Measurements from ENCODE around the gene SAFB.

The SAFB gene

DNA sequence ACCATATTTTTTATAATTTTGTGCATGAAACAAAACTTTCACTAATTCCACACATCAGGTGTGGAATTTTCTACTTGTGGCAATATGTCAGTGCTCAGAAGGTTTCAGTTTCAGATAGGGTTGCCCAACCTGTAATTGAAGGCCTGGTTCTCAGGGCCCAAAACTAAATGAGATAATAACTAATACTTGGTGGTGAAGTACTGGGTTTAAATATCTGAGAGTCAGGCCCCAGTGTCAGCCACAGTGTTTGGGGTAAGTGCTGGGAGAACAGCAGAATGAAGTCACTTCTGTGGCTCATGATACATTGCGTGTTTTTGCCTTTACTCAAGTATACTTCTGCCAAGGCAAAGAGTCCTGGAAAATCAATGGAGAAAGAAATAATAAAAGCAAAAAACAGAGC is 5.6 kb downstream of the SAFB start:
- no peak for ATAC-seq
- TF ChIP-seq OSR1 (CRISPR knock-in tag; IDR thresholded peaks at IDR 0.05) (no peak), ISL1 (CRISPR knock-in tag; IDR thresholded peaks at IDR 0.05) (no peak), TCF4 (CRISPR knock-in tag; IDR thresholded peaks at IDR 0.05; ENCODE audit: borderline replicate concordance) (no peak), ARNTL (CRISPR knock-in tag; IDR thresholded peaks at IDR 0.05; ENCODE audit: borderline replicate concordance, low read depth) (no peak), PPARA (CRISPR knock-in tag; IDR thresholded peaks at IDR 0.05; ENCODE audit: borderline replicate concordance) (no peak), ESRRG (CRISPR knock-in tag; IDR thresholded peaks at IDR 0.05) (no peak)
- TF ChIP-seq, protein P1, sequence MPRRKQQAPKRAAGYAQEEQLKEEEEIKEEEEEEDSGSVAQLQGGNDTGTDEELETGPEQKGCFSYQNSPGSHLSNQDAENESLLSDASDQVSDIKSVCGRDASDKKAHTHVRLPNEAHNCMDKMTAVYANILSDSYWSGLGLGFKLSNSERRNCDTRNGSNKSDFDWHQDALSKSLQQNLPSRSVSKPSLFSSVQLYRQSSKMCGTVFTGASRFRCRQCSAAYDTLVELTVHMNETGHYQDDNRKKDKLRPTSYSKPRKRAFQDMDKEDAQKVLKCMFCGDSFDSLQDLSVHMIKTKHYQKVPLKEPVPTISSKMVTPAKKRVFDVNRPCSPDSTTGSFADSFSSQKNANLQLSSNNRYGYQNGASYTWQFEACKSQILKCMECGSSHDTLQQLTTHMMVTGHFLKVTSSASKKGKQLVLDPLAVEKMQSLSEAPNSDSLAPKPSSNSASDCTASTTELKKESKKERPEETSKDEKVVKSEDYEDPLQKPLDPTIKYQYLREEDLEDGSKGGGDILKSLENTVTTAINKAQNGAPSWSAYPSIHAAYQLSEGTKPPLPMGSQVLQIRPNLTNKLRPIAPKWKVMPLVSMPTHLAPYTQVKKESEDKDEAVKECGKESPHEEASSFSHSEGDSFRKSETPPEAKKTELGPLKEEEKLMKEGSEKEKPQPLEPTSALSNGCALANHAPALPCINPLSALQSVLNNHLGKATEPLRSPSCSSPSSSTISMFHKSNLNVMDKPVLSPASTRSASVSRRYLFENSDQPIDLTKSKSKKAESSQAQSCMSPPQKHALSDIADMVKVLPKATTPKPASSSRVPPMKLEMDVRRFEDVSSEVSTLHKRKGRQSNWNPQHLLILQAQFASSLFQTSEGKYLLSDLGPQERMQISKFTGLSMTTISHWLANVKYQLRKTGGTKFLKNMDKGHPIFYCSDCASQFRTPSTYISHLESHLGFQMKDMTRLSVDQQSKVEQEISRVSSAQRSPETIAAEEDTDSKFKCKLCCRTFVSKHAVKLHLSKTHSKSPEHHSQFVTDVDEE (CRISPR knock-in tag; IDR thresholded peaks at IDR 0.05) = no peak
- TF ChIP-seq, protein P2, sequence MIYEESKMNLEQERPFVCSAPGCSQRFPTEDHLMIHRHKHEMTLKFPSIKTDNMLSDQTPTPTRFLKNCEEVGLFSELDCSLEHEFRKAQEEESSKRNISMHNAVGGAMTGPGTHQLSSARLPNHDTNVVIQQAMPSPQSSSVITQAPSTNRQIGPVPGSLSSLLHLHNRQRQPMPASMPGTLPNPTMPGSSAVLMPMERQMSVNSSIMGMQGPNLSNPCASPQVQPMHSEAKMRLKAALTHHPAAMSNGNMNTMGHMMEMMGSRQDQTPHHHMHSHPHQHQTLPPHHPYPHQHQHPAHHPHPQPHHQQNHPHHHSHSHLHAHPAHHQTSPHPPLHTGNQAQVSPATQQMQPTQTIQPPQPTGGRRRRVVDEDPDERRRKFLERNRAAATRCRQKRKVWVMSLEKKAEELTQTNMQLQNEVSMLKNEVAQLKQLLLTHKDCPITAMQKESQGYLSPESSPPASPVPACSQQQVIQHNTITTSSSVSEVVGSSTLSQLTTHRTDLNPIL (CRISPR knock-in tag; IDR thresholded peaks at IDR 0.05; ENCODE audit: low read depth) = no peak

DNA sequence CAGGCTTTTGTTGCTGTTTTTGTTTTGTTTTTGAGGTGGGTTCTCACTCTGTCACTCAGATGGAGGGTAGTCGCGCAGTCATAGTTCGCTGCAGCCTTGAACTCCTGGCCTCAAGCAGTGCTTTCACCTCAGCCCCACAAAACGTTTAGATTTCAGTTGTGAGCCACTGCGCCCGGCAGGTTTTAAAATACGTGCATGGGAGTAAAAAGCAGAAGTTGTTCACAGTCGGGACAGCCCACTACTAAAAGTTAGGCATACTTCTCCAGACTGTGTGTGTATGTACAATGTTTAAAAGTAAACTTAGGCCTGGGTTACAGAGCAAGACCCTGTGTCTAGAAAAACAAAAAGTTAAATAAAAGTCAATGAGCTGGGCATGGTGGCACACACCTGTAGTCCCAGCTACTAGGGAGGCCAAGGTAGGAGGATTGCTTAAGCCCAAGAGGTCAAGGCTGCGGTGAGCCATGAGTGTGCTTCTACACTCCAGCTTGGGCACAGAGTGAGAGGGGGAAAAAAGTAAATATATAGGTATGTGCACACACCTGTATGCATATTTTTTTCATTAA is 6.1 kb downstream of the SAFB start:
- TF ChIP-seq, protein P3, sequence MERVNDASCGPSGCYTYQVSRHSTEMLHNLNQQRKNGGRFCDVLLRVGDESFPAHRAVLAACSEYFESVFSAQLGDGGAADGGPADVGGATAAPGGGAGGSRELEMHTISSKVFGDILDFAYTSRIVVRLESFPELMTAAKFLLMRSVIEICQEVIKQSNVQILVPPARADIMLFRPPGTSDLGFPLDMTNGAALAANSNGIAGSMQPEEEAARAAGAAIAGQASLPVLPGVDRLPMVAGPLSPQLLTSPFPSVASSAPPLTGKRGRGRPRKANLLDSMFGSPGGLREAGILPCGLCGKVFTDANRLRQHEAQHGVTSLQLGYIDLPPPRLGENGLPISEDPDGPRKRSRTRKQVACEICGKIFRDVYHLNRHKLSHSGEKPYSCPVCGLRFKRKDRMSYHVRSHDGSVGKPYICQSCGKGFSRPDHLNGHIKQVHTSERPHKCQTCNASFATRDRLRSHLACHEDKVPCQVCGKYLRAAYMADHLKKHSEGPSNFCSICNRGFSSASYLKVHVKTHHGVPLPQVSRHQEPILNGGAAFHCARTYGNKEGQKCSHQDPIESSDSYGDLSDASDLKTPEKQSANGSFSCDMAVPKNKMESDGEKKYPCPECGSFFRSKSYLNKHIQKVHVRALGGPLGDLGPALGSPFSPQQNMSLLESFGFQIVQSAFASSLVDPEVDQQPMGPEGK (CRISPR knock-in tag; IDR thresholded peaks at IDR 0.05; ENCODE audit: borderline replicate concordance) = no peak
- no peak for TF ChIP-seq RARB (CRISPR knock-in tag; IDR thresholded peaks at IDR 0.05)
- TF ChIP-seq SNAI2 (CRISPR knock-in tag; IDR thresholded peaks at IDR 0.05) = no peak
- no peak for TF ChIP-seq BACH2 (CRISPR knock-in tag; IDR thresholded peaks at IDR 0.05; ENCODE audit: borderline replicate concordance)
- TF ChIP-seq GLIS3 (CRISPR knock-in tag; IDR thresholded peaks at IDR 0.05) = no peak
- no peak for TF ChIP-seq PPARA (CRISPR knock-in tag; IDR thresholded peaks at IDR 0.05; ENCODE audit: borderline replicate concordance)
- TF ChIP-seq ZFP3 (CRISPR knock-in tag; IDR thresholded peaks at IDR 0.05) = no peak
- TF ChIP-seq ZNF565 (CRISPR knock-in tag; conservative IDR thresholded peaks at IDR 0.05; ENCODE audit: low read depth) = no peak
- TF ChIP-seq, protein P2 (CRISPR knock-in tag; IDR thresholded peaks at IDR 0.05; ENCODE audit: low read depth) = no peak
- TF ChIP-seq TOX (CRISPR knock-in tag; IDR thresholded peaks at IDR 0.05; ENCODE audit: borderline replicate concordance) = no peak
- TF ChIP-seq, protein P4, sequence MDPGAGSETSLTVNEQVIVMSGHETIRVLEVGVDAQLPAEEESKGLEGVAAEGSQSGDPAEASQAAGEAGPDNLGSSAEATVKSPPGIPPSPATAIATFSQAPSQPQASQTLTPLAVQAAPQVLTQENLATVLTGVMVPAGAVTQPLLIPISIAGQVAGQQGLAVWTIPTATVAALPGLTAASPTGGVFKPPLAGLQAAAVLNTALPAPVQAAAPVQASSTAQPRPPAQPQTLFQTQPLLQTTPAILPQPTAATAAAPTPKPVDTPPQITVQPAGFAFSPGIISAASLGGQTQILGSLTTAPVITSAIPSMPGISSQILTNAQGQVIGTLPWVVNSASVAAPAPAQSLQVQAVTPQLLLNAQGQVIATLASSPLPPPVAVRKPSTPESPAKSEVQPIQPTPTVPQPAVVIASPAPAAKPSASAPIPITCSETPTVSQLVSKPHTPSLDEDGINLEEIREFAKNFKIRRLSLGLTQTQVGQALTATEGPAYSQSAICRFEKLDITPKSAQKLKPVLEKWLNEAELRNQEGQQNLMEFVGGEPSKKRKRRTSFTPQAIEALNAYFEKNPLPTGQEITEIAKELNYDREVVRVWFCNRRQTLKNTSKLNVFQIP (CRISPR knock-in tag; IDR thresholded peaks at IDR 0.05; ENCODE audit: borderline replicate concordance, low read depth) = no peak
- TF ChIP-seq ZC3H10 (CRISPR knock-in tag; IDR thresholded peaks at IDR 0.05) = no peak
- TF ChIP-seq OSR1 (CRISPR knock-in tag; IDR thresholded peaks at IDR 0.05) = no peak
- TF ChIP-seq, protein P1 (CRISPR knock-in tag; IDR thresholded peaks at IDR 0.05) = no peak
- ATAC-seq = no peak
